Right lobe of liver (tissue), 6 donors: ENCODE data around the gene RCSD1. TPM values are rescaled to one million over a fixed set of nuclear protein-coding genes. Genes with fewer than 3 reads are reported as not detected.

Experiments used
- ATAC-seq, 4 donors: fragments of 200-7000 bp; cut with Tn5 transposase; one replicate each; pipeline ENCODE4 v1.9.1; 2020; ENCODE audit warnings: mild to moderate bottlenecking in 4 of 4, moderate library complexity in 4 of 4
- DNase-seq, 3 donors: peaks; one replicate each; pipeline ENCODE4 v3.0.0-alpha.2; 2020
- H3K27ac ChIP-seq, 3 donors: fragments of 200-600 bp; one replicate each; pipeline ENCODE4 v1.8.0; 2022
- H3K27me3 ChIP-seq, 2 donors: fragments of 200-600 bp; one replicate each; pipeline ENCODE4 v1.8.0; 2022
- H3K36me3 ChIP-seq, 4 donors: fragments of 200-600 bp; sonication (generic) in 1 of 4; one replicate each; pipeline versions ENCODE4 v1.5.1 to v1.8.0; 2017 to 2022; ENCODE audit warnings: control low read depth in 1 of 4
- H3K4me1 ChIP-seq, 4 donors: fragments of 200-600 bp; sonication (generic) in 1 of 4; one replicate each; pipeline versions ENCODE4 v1.5.1 to v1.8.0; 2017 to 2022; ENCODE audit warnings: control low read depth in 1 of 4
- H3K4me3 ChIP-seq, 3 donors: fragments of 200-600 bp; one replicate each; pipeline ENCODE4 v1.8.0; 2022
- H3K9me3 ChIP-seq, 4 donors: fragments of 200-600 bp; sonication (generic) in 1 of 4; one replicate each; pipeline versions ENCODE4 v1.5.1 to v1.8.0; 2017 to 2022; ENCODE audit warnings: control low read depth in 1 of 4
- POLR2A ChIP-seq: fragments of 450-650 bp; IDR thresholded peaks from one replicate; pipeline ENCODE4 v1.6.1; 2017; ENCODE audit warnings: antibody characterized with exemption, mild to moderate bottlenecking
- WGBS: methylation state at CpG from one replicate; pipeline ENCODE4 v1.1.6; 2018; ENCODE audit warnings: low coverage, low lambda C conversion rate; ENCODE audit not compliant: insufficient coverage; ENCODE audit errors: missing lambda C conversion rate; 5-methylcytosine and 5-hydroxymethylcytosine counted together
- intact Hi-C, 2 donors: fragments of 100-400 bp; cut with DNase I; formaldehyde crosslinking; loops; one replicate each; pipeline versions ENCODE4 v1.11.2 to v1.14.1; 2022
- total RNA-seq, 6 experiments: library from RNA; depleted of rRNA in 2 of 6; stranded (reverse); fragments of >200 nt in 2 of 6; fragmentation: NEBNext Ultra II Directional in 3 of 6; extraction: Animal tissue kit (Norgen Biotek cat#: 25700) in 3 of 6; gene quantifications; one replicate each; pipeline versions ENCODE4 v1.1.0 to v1.2.4, GENCODE V29; 2016 to 2023
- TF ChIP-seq, protein P1 (sequence below), 4 donors: fragments of 200-600 bp in 3 of 4; fragments of 450-650 bp in 1 of 4; IDR thresholded peaks; one replicate each; pipeline versions ENCODE4 v1.5.1 to v1.8.0; 2016 to 2022; ENCODE audit warnings: antibody characterized with exemption in 4 of 4, mild to moderate bottlenecking in 2 of 4
- donor health status: DM: no; HTN: yes; CAD: no.
- donor health status: DM: no; HTN: no; CAD: no.
- donor health status: DM: no; HTN: no; CAD: no.
- donor health status: DM: no; HTN: yes; CAD: no.
- donor health status: DM: no; HTN: yes; CAD: no.

Gene RCSD1
- total RNA-seq, 6 experiments from 2014 or later = 2.4 to 8.4 (median 5.0) TPM

DNA sequence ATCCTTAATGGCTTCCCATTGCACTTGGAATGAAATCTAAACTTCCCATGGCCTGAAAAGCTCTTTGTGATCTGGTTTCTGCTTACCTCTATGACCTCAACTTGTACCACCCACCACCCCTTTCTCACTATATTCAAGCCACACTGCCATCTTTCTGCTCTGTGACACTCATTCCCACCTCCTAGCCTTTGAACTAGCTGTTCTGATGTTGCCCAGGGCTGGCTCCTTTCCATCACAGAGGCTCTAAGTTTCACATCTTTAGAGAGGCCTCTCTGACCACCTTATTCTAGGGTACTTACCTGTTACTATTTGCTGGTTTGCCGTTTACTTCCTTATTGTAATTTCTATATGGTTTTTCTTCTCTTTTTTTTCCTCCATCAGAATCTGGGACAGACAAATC lies 96.0 kb downstream of the RCSD1 start:
- WGBS = 100% methylated on average over 1 of the region's 1 CpG
- no peak for DNase-seq
- Histone ChIP-seq H3K27ac (no peak overlapping the region), H3K9me3 (no peaks in the 10 kb centered on the region), H3K4me1 (peaks cover 0 to 17% (median 3%) of the 10 kb centered on the region in 4 donors), H3K4me3 (no peak overlapping the region), H3K27me3 (no peaks in the 10 kb centered on the region), H3K36me3 (no peaks in the 10 kb centered on the region)
- TF ChIP-seq POLR2A = no peak
- TF ChIP-seq, protein P1, sequence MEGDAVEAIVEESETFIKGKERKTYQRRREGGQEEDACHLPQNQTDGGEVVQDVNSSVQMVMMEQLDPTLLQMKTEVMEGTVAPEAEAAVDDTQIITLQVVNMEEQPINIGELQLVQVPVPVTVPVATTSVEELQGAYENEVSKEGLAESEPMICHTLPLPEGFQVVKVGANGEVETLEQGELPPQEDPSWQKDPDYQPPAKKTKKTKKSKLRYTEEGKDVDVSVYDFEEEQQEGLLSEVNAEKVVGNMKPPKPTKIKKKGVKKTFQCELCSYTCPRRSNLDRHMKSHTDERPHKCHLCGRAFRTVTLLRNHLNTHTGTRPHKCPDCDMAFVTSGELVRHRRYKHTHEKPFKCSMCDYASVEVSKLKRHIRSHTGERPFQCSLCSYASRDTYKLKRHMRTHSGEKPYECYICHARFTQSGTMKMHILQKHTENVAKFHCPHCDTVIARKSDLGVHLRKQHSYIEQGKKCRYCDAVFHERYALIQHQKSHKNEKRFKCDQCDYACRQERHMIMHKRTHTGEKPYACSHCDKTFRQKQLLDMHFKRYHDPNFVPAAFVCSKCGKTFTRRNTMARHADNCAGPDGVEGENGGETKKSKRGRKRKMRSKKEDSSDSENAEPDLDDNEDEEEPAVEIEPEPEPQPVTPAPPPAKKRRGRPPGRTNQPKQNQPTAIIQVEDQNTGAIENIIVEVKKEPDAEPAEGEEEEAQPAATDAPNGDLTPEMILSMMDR (IDR thresholded peaks at IDR 0.05) = no peak
- ATAC-seq = no peak
- intact Hi-C loops = loop anchor here in 1 of 2 donors (10.0 kb wide), 1 partner anchor 79 kb away; no protein-coding TSS in a partner anchor

GRCh38 chr1:167728818-167729410 lies 98.9 kb downstream of the RCSD1 start:
- peaks cover 0 to under 1% (median under 1%) of the 10 kb centered on the region in 4 donors for H3K4me1 ChIP-seq
- intact Hi-C loops = loop anchor here in 1 of 2 donors (10.0 kb wide), 1 partner anchor 76 kb away; no protein-coding TSS in a partner anchor

DNA sequence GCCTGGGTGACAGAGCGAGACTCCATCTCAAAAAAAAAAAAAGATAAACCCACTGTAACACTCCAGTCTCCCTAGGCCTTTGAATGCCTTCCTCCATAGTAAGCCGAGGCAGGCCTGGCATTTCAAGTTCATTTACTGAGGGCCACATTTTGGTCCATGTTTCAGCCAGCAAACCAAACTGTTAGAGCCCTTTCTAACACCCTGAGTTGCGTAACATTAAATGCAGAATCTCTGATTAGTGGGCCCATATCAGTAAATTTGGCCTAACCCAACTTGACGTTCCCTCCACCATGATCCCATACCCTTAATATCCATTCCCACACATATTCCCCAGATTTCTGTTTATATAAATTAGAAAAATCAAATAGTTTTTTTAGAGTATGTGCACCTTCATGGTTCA lies 104.2 kb downstream of the RCSD1 start:
- DNase-seq = no peak
- 95% methylated on average over 2 of the region's 4 CpGs for WGBS
- H3K4me3 ChIP-seq = no peak overlapping the region
- no peak for ATAC-seq
- H3K27ac ChIP-seq = no peak overlapping the region
- no peaks in the 10 kb centered on the region for H3K36me3 ChIP-seq
- no peaks in the 10 kb centered on the region for H3K27me3 ChIP-seq
- H3K9me3 ChIP-seq = no peaks in the 10 kb centered on the region
- no peak for TF ChIP-seq POLR2A
- TF ChIP-seq, protein P1 (IDR thresholded peaks at IDR 0.05) = no peak
- H3K4me1 ChIP-seq = no peaks in the 10 kb centered on the region
- intact Hi-C loops = no loop called here

More at GRCh38 chr1:167728818-167729410, 98.9 kb downstream of the RCSD1 start:
- Histone ChIP-seq H3K4me3 (no peak overlapping the region), H3K27ac (no peak overlapping the region), H3K27me3 (no peaks in the 10 kb centered on the region), H3K36me3 (no peaks in the 10 kb centered on the region), H3K9me3 (no peaks in the 10 kb centered on the region)
- DNase-seq (no peak), ATAC-seq (no peak)
- no peak for TF ChIP-seq POLR2A
- TF ChIP-seq, protein P1 (IDR thresholded peaks at IDR 0.05) = no peak
- 88% methylated on average over 2 of the region's 8 CpGs for WGBS

DNA sequence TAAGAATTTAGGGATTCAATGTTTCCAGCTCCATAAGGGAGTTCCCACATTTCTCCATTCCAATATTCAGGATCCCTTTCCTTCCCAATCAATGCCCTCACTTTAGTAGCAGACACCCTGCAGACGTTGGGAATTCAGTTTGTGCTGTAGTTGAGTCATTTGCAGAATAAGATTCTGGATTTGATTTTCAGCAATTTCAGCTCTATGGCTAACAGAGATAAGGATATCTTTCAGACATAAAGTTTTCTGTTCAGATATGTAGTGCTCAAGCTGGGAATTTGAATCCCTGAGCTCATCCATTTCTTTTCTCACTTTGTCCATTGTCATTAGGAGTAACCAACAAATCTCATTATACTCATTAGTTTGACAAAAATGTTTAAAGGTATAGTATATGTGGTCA lies 104.8 kb downstream of the RCSD1 start:
- H3K4me1 ChIP-seq = no peaks in the 10 kb centered on the region
- H3K27ac ChIP-seq = no peak overlapping the region
- intact Hi-C loops = no loop called here
- 92% methylated on average over 1 of the region's 1 CpG for WGBS
- TF ChIP-seq, protein P1 (IDR thresholded peaks at IDR 0.05) = no peak
- no peak for TF ChIP-seq POLR2A
- ATAC-seq = no peak
- no peak overlapping the region for H3K4me3 ChIP-seq
- DNase-seq = no peak
- no peaks in the 10 kb centered on the region for H3K9me3 ChIP-seq
- no peaks in the 10 kb centered on the region for H3K36me3 ChIP-seq
- H3K27me3 ChIP-seq = no peaks in the 10 kb centered on the region
